Measurements from ENCODE around the gene RPS19BP1. TPM values are rescaled to one million over a fixed set of nuclear protein-coding genes. Genes with fewer than 3 reads are reported as not detected.
A peak's percentile ranks its signal among the peaks of the same experiment; 100 is the strongest.

RPS19BP1 gene
- total RNA-seq, 4 donors from 2014 or later = 93.4 to 157 (median 121) TPM

DNA sequence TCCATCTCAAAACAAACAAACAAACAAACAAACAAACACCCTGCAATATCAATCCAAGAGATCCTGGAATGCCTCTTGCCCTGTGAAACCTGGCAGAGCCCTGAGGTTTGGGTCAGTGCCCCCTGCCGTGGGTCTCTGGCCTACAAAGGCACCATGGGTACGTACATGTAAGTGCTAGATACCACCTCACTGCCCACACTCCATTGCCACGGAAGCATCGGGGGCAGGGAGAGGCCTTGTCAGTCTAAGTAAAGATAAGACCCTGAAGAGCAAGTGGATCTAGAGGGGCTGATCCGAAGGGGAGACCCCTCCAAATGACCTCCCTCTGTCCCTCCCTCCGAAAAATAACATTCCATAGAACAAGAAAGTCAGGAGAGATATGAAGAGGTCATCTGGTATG lies 32.4 kb downstream of the RPS19BP1 start:
- DNase-seq (ENCODE audit: low spot score in 2 of 2) = no peak
- no peak overlapping the region for H3K4me3 ChIP-seq (ENCODE audit: low read depth, poor library complexity, severe bottlenecking)
- intact Hi-C loops (cut with DNase I; ENCODE audit: low total_unique reads) = no loop called here
- WGBS, 2 donors = 89 to 90% methylated on average over 6 of the region's 6 CpGs
- no peak for TF ChIP-seq POLR2A (IDR thresholded peaks at IDR 0.05)
- TF ChIP-seq, protein P1, sequence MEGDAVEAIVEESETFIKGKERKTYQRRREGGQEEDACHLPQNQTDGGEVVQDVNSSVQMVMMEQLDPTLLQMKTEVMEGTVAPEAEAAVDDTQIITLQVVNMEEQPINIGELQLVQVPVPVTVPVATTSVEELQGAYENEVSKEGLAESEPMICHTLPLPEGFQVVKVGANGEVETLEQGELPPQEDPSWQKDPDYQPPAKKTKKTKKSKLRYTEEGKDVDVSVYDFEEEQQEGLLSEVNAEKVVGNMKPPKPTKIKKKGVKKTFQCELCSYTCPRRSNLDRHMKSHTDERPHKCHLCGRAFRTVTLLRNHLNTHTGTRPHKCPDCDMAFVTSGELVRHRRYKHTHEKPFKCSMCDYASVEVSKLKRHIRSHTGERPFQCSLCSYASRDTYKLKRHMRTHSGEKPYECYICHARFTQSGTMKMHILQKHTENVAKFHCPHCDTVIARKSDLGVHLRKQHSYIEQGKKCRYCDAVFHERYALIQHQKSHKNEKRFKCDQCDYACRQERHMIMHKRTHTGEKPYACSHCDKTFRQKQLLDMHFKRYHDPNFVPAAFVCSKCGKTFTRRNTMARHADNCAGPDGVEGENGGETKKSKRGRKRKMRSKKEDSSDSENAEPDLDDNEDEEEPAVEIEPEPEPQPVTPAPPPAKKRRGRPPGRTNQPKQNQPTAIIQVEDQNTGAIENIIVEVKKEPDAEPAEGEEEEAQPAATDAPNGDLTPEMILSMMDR (IDR thresholded peaks at IDR 0.05) = no peak

DNA sequence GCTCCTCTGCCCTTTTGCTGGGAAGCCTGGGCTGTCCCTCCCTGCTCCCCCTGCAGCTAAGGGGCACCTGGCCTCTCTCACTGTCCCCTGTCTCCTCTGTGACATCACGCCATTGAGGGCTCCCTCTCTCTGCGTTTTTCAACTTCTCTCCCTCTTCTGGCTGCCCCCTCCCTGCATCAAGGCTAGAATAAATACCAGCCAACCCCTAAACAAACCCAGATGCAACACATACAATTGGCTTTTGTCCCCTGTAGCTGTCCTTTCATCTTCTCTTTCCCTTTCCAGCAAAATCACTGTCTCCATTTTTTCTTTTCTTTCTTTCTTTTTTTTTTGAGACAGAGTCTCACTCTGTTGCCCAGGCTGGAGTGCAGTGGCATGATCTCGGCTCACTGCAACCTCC lies 33.7 kb downstream of the RPS19BP1 start:
- 48 to 59% methylated on average over 3 of the region's 3 CpGs for WGBS, 2 donors
- H3K4me3 ChIP-seq (ENCODE audit: low read depth, poor library complexity, severe bottlenecking) = no peak overlapping the region
- intact Hi-C loops (cut with DNase I; ENCODE audit: low total_unique reads) = no loop called here
- no peak for DNase-seq (ENCODE audit: low spot score in 2 of 2)
- no peak for TF ChIP-seq POLR2A (IDR thresholded peaks at IDR 0.05)
- TF ChIP-seq, protein P1 (IDR thresholded peaks at IDR 0.05) = no peak

DNA sequence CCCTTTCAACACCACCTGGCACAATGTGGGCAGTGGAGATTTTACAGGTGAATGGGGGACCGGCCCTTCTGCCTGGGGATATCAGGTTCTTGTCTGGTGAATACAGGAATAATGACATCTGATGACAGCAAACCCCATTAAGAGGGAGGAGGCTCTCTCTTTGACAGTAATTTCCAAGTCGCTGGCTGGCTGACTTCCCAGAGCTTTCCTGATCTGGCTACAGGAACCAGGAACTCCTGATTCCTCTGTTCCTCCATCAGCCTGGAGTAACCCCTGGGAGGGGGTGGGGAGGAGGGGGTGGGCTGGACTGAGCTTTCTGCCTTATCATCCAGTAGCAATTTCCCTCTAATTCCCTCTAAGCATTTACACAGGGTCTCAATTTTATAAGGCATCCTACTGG lies 34.2 kb downstream of the RPS19BP1 start:
- no peak for TF ChIP-seq POLR2A (IDR thresholded peaks at IDR 0.05)
- TF ChIP-seq, protein P1 (IDR thresholded peaks at IDR 0.05) = no peak
- intact Hi-C loops (cut with DNase I; ENCODE audit: low total_unique reads) = no loop called here
- peak in 1 of 2 donors; percentile 53 for DNase-seq (ENCODE audit: low spot score in 2 of 2)
- H3K4me3 ChIP-seq (ENCODE audit: low read depth, poor library complexity, severe bottlenecking) = no peak overlapping the region
- WGBS, 2 donors = 7 to 21% methylated on average over 2 of the region's 2 CpGs

DNA sequence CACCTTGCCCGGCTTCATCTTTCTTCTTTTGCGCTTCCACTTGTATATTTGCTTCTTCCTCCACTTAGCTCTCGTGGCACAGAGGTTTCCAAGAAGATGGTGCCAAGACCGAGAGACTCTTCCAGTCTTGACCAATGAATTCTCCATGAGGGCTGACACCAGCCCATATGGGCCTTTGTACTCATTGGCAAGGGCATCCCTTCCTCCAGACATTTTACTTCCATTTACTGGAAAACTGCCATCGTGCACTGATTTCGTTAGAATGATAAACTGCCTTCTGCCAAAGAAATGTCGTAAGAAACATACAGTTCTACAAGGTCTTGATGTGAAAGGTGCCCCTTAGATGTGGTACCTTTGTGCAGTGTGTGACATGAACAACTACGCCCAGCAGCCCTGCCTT lies 35.1 kb downstream of the RPS19BP1 start:
- DNase-seq (ENCODE audit: low spot score in 2 of 2) = no peak
- no peak overlapping the region for H3K4me3 ChIP-seq (ENCODE audit: low read depth, poor library complexity, severe bottlenecking)
- WGBS, 2 donors = 79 to 83% methylated on average over 8 of the region's 8 CpGs
- TF ChIP-seq, protein P1 (IDR thresholded peaks at IDR 0.05) = no peak
- TF ChIP-seq POLR2A (IDR thresholded peaks at IDR 0.05) = no peak
- intact Hi-C loops (cut with DNase I; ENCODE audit: low total_unique reads) = no loop called here

DNA sequence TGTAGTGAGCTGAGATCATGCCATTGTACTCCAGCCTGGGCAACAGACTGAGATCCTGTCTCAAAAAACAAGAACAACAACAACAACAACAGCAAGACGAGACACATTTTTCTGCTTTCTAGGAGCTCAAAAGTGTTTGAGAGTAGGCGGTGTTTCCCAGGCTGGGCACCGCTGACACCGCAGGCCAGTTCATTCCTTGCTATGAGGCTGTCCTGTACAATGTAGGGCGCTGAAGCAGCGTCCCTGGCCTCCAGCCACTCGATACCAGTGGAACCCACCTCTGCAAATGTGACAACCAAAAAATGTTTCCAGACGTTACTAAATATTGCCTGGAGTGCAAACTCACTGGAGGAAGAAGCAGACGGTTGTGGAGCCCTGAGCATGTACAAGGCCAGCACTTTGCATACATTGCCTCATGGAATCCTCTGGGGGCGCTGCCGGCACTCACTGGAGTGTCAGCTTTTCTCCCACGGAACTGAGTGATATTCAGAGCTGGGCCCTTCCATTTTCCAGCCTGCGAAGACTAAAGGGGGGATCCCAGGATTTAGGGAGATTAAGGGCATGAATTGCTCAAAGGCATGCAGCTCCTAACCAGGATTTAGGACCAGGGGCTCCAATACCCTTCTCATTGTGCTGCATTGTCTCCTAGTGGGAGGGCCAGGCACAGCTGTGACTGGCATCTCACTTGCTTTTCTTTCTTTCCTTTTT lies 36.3 kb downstream of the RPS19BP1 start:
- peak; percentile 57 to 95 for DNase-seq (ENCODE audit: low spot score in 2 of 2)
- H3K4me3 ChIP-seq (ENCODE audit: low read depth, poor library complexity, severe bottlenecking) = no peak overlapping the region
- intact Hi-C loops (cut with DNase I; ENCODE audit: low total_unique reads) = no loop called here
- WGBS, 2 donors = 36 to 37% methylated on average over 13 of the region's 13 CpGs
- no peak for TF ChIP-seq POLR2A (IDR thresholded peaks at IDR 0.05)
- TF ChIP-seq, protein P1 (IDR thresholded peaks at IDR 0.05) = peak in 1 of 3 donors; percentile 44
